ENCODE results near the gene SFXN1.

SFXN1 gene

DNA sequence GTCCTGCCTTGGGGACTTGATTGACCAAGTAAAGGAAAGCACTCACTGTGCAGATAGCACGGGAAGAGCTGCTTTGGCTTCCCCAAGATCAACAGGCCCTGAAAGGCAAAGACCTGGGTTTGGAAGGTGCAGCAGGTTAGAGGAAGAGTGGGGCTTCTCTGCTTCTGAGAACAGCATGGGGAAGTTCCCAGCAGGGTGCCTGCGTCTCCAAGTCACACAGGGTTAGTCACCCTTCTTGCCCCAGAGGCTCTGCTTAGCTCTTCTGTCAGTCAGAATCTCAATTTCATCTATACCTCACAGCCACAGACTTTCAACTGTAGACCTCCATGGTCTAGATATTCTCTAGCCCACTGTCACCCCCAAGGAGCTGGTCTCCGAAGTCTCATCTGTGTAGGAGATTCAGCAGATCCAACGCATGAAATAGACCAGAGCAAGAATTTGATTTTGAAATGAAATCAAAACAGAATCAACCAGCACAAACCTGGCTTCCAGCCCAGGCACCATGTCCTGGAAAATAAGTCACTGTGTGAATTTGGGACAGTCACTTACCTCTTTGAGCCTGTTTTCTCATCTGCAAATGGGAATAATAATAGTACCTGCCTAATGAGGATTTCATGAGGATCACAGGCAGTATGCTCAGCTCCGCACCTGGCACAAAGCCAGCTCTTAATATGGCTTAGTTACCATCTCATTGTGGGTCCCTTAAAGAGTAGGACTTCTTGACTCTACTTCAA is 64.0 kb downstream of the SFXN1 start:
- no peak for DNase-seq

- no peak for DNase-seq
Observed at GRCh38 chr5:175542966-175543235, 64.5 kb downstream of the SFXN1 start.

GRCh38 chr5:175544108-175544511 is 65.8 kb downstream of the SFXN1 start:
- no peak for DNase-seq

GRCh38 chr5:175544586-175544985 is 66.2 kb downstream of the SFXN1 start:
- no peak for DNase-seq

GRCh38 chr5:175547842-175548241 is 69.5 kb downstream of the SFXN1 start:
- no peak for DNase-seq

- DNase-seq, result no peak
Observed at GRCh38 chr5:175548626-175549311, 70.4 kb downstream of the SFXN1 start.

DNA sequence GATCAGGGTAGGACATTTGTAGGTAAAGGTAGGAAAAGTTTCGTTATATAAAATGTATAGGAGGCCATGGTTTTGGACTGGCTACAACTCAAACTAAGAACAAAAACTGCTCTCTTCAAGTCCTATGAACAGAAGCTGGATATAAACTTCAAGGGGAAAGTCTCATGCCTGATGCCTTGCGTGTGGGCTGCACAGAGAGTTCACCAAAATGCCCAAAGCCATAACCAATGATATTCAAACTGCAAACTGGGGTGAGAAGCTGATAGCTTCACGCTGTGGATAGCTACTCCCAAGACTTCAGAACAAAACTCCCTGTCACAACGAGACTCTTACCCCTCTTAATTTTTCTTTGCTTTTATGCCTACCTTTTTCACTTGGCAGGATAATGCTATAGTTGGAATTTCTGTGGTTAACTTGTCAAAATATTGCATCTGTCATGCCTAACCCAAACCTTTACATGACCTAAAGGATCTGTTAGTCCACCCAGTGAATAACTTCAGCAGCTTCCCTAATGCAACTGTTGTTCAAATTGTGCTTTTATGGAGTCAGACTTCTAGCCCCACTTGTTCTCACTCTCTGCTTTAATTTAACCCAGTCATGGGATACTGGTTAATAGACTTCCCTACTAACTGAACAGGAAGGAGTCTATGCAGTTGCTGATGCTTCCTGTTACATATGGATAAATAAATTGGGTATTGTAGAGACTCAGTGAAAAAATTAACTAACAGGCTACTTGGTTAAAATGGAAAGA is 71.9 kb downstream of the SFXN1 start:
- DNase-seq, result no peak

DNA sequence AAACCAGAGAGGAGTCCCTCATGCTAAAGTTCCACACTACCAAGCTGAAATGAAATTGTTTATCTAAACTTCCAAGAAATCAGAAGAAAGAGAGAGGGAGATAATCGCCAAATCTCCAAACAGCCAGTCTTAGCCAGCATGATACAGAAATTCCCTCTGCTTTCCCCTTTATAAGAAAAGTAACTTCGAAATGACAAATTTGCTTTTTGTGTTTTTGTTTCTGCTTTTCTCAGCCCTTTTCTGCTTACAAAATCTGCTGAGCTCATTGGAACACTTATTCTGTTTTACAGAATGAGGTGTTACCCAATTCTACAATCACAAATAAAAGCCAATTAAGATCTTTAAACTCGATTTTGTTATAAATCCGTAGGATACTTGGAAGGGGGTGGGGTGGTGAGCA is 72.9 kb downstream of the SFXN1 start:
- no peak for DNase-seq

- no peak for DNase-seq
Observed at GRCh38 chr5:175554296-175554695, 75.9 kb downstream of the SFXN1 start.

DNA sequence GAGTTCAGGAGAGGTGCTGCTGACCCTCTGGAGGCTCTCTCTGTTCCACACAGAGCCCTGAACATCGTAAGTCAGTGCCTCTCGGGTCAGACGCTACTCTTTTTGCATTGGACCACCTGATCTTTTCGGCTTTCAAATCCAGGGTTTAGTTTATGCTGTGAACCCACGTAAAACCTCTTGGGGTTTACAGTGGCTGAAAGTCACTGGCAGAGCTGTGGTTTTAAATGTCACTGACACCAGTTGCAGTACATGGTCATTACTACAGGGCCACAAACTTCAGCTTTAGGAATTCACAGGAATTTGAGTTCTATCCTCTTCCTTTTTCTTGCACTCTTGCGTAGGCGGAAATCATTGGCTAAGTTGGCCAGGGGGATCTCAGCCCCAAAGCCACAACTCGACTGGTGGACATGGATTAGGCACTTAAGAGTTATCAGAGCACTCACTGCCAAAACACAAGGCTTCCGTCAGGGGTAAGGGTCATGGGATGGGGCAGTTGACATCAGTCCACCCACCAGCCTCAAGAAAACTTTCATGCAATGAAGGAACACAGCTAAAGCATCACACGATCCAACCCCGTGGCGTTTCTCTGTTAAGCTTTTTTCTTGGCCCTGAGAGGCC is 76.9 kb downstream of the SFXN1 start:
- DNase-seq, result no peak

- DNase-seq, result no peak
Observed at GRCh38 chr5:175556794-175557193, 78.4 kb downstream of the SFXN1 start.

GRCh38 chr5:175557778-175558177 is 79.4 kb downstream of the SFXN1 start:
- DNase-seq, result no peak

DNA sequence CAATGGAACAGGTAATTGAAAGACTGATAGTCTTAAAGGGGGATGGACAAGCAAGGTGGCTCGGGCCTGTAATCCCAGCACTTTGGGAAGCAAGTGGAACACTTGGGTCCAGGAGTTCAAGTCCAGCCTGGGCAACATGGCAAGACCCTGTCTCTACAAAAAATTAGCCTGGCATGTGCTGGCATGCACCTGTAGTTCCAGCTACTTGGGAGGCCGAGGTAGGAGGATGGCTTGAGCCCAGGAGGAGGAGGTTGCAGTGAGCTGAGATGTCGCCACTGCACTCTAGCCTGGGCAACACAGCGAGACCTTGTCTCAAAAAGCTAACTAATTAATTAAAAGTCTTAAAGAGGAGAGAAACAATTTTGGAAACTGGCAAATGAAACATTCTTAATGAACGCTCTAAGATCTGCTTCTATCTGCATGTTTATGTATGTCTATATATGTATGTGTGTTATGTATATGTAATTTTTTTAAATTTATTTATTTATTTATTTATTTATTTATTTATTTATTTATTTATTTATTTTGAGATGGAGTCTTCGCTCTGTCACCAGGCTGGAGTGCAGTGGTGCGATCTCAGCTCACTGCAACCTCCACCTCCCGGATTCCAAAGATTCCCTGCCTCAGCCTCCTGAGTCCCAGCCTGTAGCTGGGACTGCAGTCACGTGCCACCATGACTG is 80.6 kb downstream of the SFXN1 start:
- DNase-seq, result no peak

GRCh38 chr5:175560011-175560410 is 81.7 kb downstream of the SFXN1 start:
- DNase-seq, result no peak

DNA sequence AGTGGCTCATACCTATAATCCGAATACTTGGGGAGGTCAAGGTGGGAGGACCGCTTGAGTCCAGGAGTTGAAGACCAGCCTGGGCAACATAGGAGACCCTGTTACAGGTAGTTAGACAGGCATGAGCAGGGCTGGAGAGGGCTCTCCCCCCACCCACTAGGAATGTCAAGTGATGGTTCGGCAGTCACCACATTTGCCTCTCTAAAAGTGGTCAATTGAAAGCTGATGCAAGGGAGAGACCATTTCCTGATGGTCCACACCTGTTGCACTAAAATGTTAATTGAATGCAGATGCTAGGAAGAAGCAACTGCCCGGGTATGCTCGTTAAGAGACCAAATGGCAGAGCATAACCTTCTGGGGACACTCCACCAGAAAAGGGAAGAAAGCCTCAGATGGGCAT is 82.7 kb downstream of the SFXN1 start:
- no peak for DNase-seq

DNA sequence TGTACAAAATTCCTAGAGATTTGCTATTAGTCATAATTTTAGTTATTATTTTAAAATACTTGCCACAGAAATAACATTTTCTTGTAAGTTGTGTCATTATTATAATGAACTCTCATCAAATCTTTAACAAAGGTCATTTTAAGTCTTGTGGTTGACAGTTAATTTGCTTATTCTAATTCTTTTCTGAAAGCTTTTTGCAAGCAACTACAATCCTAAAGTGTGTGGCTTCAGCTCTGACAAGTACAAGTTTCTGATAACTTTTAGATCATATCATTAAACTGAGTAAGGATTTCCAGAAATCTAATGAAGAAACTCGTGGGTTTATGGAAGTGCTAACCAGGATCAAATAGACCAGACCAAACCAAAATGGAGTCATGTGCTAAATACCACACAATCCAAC is 86.4 kb downstream of the SFXN1 start:
- DNase-seq, result no peak

DNA sequence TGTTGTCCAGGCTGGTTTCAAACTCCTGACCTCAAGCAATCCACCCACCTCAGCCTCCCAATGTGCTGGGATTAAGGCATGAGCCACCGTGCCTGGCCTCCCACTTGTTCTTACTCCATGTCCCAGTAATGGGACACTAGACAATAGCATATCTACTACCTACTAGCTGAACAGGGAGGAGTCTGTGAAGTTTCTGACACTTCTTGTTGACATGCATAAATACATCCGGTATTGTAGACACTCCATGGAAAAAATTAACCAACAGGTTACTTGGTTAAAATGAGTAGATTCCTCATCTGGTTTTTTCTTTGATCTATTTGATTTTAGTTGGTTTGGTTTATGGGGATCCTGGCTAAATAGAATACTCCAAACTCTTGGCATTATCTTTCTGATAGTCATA is 88.3 kb downstream of the SFXN1 start:
- DNase-seq, result no peak

- DNase-seq, result no peak
Observed at GRCh38 chr5:175567954-175568353, 89.6 kb downstream of the SFXN1 start.

GRCh38 chr5:175569701-175570100 is 91.3 kb downstream of the SFXN1 start:
- no peak for DNase-seq

DNA sequence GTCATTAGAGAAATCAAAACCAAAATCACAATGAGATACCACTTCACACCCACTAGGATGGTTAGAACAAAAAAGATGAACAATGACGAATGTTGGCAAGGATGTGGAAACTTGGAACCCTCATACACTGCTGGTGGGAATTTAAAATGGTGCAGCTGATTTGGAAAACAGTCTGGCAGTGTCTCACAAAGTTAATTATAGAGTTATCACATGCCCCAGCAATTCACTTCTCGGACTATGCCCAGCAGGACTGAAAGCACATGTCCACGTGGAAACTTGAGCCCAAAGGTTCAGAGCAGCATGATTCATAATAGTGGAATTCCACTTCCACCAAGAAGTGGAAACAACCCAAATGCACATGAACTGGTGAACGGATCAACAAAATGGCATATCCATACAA is 94.5 kb downstream of the SFXN1 start:
- no peak for DNase-seq

DNA sequence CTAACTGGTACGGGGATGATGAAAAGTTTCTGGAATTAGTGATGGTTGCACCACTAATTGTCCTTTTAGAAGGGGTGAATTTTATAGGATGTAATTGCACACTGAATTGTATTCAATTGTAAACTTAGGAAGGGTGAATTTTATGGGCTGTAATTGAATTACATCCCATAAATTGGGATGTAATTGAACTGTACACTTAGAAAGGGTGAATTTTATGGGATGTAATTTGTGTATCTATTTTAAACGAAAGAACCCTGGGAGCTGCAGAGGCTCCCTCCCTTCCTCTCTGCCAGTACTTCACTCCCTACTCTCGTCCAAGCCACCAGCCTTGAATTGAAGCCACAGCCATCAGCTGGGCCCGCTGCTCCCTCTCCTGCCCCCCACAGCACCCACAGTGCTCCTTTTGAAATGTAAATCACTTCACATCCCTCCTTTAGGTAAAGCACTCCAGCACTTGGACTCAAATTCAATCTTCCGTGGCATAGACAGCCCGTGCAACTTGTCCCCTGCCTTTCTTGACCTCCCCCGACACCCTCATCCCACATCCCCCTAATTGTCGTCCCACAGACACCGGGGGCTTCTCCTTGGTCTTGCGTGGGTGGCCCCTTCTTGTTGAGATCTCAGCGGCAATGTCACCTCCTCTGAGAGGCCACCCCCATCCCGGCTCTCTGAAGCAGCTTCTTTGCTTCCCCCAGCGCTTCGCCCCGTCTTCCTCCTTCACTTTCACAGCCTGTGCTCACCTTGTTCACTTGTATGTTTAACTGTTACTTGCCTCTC is 95.3 kb downstream of the SFXN1 start:
- DNase-seq, result no peak

- DNase-seq, result no peak
Observed at GRCh38 chr5:175575301-175575700, 96.9 kb downstream of the SFXN1 start.

All from effector CD4-positive, alpha-beta T cell (primary cell).